Mammary epithelial cell (primary cell): ENCODE results near the gene SMARCB1.

Source experiments
- CTCF ChIP-seq, 2 donors: IDR thresholded peaks in 1 of 2; conservative IDR thresholded peaks in 1 of 2; 2 replicates each; pipeline ENCODE4 v1.5.1; 2011 to 2012; ENCODE audit warnings: inconsistent platforms in 2 of 2, low read length in 2 of 2, mild to moderate bottlenecking in 2 of 2, control low read depth in 1 of 2, low read depth in 1 of 2; ENCODE audit not compliant: insufficient read depth in 1 of 2; ENCODE audit errors: extremely low read depth in 1 of 2
- EZH2 ChIP-seq: IDR thresholded peaks from 2 replicates; pipeline ENCODE4 v1.6.1; 2012; ENCODE audit warnings: low read length, inconsistent platforms, borderline replicate concordance

GRCh38 chr22:23753385-23753784 is 33.4 kb upstream of the SMARCB1 start:
- no peak for TF ChIP-seq EZH2
- TF ChIP-seq CTCF (conservative IDR thresholded peaks at IDR 0.05 in 1 of 2, IDR thresholded peaks at IDR 0.05 in 1 of 2; ENCODE audit: extremely low read depth in 1 of 2, insufficient read depth in 1 of 2, low read depth in 1 of 2, low read length in 2 of 2) = no peak
